ENCODE results near the gene CSNK1E. TPM values are rescaled to one million over a fixed set of nuclear protein-coding genes. Genes with fewer than 3 reads are reported as not detected.

The CSNK1E gene
- total RNA-seq, 1 donor from 2014 or later, result 101 TPM

DNA sequence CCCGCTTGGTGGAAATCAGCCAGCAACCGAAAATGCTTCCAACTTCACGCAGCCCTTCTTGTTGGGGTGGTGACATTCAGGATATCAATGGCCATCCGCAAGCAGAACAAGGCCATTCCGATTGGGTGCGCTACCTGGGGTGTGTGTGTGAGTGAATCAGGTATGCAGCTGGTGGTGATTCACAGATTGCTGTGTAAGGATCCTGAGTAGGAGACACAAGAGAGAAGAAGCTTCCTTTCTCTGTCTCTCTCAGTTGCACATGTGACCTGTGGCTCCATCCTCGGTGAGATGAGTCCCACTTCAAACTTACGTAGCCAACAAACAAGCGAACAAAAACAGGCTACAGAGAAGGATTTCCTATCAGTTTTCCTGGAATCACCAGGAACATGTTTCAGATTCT lies 34.8 kb downstream of the CSNK1E start:
- DNase-seq (ENCODE audit: low read depth in 2 of 2), result no peak

DNA sequence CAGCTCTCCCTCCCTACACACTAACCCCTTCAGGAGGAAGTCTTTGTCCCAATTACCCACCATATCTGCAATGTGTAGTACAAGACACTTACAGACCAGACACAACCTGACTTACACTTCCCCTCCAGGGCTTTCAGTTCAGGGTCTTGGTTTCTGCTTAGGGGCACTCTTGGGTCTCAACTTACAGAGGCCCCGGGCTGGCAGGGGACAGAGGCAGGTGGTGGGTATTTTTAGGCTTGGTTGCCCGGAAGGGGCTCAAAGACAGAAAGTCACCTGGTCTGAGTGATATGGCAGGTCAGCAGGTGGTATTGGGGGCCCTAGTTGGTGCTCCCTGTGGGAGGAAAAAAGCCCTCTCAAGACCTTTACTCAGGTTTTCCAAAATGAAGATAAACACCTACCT lies 41.1 kb downstream of the CSNK1E start:
- DNase-seq (ENCODE audit: low read depth in 2 of 2), result no peak

DNA sequence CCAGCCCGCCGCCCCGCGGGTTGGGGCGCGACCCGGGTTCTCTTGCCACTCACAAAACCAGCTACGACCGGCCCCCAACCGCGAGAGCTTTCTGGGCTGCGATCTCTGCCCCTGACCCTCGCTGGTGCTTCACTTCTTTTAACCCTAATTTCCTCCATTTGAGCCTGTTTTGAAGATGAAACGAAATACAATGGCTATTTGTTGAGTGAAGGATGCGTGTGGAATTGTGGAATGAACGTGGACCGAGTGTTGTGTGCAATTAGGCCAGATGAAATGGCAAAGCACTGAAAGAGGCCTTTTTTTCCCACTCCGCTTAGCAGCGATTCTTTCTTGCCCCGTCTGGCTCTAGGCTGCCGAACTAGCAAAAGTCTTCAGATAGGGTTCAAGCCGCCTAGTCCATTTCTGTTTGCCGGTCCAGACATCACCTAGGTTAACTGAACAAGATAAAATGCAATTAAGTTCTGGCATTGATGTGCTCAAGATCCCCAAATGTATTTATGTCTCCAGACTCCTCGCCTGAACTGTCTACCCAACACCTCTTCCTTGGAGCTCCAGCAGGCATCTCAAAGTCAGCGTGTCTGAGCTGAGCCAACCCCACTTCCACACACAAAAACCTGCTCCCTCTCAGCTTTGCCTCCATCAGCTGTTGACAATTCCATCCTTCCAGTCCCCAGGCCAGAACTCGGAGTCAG lies 44.0 kb downstream of the CSNK1E start:
- peak in 1 of 2 donors; percentile 38 for DNase-seq (ENCODE audit: low read depth in 2 of 2)

DNA sequence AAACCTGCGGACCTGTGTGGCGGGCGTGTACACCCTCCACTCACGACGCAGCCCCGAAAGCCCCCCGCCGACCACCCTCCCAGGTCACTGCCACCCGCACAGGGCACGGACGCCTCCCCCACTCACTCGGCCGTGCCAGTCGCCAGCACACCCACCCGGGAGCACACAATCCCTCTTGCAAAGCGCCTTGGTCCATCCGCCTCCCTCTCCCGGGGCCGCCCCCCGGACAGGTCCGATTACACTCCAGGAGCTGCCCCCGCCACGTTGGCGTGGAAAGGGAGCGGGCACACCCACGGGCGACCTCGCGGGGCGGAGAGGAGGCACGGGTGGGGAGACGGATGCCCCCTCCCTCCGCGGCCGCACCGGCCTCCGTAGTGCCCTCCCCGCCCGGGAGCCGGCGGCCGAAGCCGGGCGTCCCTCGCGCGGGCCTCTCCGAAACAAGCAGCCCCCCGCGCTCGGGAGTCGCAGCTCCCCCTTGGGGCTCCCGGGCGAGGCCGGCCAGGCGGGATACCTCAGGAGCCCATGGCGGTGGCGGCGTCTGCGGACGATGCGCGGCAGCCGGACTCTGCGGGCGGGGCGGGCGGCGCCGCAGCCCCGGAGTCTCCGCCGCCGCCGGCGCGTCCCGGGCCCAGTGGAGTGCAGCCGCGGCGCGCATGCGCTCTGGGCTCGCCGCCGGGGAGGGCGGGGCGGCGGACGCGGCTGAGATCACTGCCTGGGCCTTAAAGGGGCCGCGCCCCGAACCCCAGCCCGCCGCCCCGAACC lies 44.7 kb downstream of the CSNK1E start, which contains the start of gene TMEM184B:
TSS of gene TMEM184B (minus strand) at position 638 of the 762 bp plus-strand sequence. CDS start 25,049 bp downstream, outside the sequence.
- peak; percentile 74 to 83 for DNase-seq (ENCODE audit: low read depth in 2 of 2)

DNA sequence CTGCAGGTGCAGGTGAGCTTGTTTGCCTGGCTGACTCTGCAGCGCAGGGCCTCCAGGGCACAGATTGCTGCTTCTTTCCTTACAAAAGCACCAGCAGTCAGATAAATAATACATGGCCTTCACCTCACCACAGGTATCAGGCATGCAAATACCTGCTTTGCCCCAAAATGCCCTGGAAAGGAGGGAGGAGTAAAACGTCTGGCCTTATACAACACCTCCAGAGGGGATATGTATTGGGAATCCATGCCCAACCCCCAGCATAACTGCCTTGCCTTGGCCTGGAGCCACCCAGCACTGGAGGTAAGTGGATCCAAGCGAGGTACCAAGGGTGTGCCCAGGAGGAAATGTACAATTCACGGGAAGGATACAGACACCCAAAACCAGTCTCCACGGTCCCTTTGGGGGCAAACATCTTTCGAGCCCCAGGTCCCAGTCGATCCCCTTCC lies 45.3 kb downstream of the CSNK1E start:
- peak in 1 of 2 donors; percentile 36 for DNase-seq (ENCODE audit: low read depth in 2 of 2)

DNA sequence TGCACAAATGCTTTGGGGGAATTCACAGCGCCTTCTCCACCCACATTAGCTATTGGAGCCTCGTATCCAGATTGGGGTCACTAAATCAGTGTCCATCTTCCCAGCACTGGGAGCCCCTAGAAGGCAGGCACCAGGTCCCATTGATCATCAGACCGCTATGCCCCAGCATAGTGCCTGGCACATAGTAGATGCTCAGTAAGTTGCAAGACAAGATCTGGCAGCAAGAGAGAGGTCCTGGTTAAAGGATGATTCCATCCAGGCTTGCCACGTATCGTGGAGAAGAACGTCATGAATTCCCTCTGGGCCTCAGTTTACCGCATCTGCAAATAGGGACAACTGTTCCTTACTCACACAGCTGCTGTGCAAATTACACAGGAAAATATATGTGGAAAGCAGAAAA lies 46.1 kb downstream of the CSNK1E start:
- DNase-seq (ENCODE audit: low read depth in 2 of 2), result no peak

DNA sequence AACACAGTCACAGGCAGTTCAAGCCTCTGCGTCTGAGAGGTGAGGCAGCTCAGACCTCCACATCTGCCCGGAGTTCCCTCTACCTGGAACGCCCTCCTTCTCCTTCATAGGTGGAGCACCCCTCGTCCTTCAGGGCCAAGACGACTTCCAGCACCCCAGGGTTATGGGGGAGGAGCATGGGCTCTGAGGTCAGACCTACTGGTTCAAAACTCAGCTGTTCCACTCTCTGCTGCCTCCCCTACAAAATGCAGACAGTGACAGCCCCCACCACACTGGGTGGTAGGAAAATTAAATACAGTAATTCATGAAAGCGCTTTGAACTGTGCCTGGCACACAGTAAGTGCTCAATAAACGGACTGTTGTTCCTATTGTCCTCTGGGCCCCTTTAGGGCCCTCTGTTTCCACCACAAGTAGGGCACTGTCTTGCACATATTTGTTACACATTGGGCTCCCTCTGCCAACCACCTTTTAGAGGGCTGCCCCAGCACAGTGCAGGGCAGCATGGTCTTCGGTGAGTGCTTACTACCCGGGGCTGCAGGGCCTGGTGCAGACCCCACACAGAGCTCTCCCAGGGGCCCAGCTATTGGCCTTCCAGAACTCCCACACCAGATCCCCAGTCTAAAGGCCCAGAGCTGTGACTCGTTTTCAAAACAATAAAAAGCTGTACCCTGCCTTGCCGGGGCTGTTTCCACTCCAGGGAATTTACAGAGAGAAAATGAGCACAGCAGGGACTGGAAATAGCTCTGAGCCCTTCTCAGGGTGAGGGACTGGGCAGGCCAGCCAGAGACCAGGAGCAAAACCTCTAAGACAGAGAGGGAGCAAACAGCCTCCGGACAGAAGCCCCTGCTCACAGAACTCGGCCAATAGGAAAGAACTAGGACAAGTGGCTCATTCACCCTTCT lies 46.9 kb downstream of the CSNK1E start:
- DNase-seq (ENCODE audit: low read depth in 2 of 2), result no peak

DNA sequence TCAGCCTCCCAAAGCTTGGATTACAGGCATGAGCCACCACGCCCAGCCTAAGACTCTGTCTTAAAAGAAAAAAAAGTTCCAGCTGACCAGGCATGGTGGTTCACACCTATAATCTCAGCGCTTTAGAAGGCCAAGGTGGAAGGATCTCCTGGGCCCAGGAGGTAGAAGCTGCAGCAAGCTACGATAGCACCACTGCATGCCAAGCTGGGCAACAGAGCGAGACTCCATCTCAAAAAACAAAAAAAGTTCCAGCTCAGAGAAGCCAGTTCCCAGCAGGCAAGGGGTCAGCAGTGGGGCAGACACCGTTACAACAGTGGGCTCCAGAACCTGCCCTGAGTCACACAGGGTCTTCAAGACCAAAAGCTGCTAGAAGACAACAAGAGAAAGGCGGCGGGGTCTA lies 47.8 kb downstream of the CSNK1E start:
- DNase-seq (ENCODE audit: low read depth in 2 of 2), result no peak

DNA sequence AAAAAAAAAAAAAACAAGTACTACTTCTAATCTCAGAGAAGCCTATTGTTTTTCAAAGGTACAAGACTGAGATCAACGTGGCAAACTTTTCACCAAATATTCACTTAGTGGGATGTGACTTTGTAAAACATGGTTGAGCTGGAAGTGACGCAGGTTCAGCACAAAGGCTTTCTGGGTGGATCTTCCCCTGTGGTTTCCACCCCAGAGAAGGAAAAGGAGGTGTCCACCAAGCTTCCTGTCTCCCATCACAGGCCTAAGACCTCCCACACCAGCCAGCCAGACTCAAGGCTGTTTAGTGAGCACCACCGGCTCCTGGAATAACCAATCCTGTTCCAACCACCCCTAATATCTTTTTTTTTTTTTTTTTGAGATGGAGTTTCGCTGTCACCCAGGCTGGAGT lies 50.1 kb downstream of the CSNK1E start:
- peak; percentile 68 to 93 for DNase-seq (ENCODE audit: low read depth in 2 of 2)

DNA sequence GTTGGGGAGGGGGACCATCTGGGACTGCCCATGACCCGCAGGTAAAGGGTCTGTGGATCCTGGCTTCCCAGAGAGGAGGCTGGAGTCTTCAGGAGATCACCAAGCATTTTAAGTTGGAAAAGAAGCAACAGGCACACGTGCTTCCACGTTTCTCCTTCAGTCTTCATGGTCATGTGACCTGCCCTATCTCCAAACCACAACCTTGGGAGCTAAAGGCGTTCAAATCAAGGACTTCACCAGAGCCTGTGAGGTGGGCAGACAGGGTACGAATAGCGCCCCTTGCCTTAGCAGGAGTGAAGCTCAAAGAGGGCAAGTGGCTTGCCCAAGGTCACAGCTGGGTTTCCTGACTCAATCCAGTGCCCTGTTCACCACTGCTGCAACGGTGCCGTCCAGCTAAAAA lies 51.1 kb downstream of the CSNK1E start:
- DNase-seq (ENCODE audit: low read depth in 2 of 2), result no peak

DNA sequence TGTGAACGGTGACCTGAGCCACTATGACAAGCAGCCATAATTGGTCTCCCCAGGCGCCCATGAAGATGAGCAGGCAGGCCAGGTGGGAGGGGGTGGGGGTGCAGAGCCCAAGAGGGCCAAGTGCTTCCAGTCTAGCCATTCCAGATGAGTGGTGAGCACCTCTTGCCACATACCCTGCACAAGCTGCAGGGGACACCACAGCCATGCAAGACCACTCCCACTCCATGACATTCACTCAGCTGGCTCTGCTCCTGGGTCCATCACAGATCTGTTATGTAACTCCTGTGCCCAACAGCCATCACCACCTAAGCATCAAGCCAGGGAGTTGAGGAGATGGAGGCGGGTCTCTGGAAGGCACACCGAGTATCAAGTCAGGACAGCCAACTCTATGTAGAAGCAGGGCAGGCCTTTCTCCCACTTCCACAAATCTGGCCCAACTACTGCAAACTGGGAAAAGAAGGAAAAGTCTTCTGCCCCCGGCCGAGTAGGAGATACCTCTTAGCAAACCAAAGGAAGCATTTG lies 52.9 kb downstream of the CSNK1E start:
- DNase-seq (ENCODE audit: low read depth in 2 of 2), result no peak

DNA sequence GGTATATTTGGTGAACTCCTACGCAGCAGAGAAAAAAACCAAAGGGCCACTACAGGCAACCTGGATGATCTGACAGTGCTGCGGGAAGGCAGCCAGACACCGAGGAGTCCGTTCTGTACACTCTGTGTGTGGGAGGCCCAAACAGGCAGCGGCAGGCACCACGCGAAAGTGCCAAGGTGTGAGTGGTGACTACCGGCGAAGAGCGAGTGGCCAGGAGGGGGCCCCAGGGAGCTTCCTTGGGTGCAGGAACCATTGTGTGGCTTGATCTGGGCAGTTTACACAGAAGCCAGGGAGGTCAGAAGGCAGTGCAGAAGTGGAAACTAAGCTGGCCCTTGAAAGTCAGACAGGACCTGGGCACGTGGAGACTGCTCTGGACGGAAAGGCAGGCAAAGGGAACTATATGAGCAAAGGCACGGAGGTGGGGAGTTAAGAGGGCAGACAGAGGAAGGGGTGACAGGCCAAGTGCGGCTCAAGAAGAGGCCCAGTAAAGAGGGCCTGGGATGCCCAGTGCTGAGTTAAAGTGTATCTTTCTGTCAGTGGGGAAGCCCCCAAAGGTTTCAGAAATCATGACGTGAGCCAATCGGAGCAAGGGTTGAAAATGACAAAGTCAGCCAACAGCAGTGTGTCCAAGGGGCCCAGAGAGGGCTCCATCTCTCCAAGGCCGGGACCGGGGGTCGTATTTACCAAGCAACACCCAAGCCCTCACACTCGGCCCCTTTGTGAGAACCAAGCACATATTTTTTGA lies 55.0 kb downstream of the CSNK1E start:
- DNase-seq (ENCODE audit: low read depth in 2 of 2), result peak; percentile 49

DNA sequence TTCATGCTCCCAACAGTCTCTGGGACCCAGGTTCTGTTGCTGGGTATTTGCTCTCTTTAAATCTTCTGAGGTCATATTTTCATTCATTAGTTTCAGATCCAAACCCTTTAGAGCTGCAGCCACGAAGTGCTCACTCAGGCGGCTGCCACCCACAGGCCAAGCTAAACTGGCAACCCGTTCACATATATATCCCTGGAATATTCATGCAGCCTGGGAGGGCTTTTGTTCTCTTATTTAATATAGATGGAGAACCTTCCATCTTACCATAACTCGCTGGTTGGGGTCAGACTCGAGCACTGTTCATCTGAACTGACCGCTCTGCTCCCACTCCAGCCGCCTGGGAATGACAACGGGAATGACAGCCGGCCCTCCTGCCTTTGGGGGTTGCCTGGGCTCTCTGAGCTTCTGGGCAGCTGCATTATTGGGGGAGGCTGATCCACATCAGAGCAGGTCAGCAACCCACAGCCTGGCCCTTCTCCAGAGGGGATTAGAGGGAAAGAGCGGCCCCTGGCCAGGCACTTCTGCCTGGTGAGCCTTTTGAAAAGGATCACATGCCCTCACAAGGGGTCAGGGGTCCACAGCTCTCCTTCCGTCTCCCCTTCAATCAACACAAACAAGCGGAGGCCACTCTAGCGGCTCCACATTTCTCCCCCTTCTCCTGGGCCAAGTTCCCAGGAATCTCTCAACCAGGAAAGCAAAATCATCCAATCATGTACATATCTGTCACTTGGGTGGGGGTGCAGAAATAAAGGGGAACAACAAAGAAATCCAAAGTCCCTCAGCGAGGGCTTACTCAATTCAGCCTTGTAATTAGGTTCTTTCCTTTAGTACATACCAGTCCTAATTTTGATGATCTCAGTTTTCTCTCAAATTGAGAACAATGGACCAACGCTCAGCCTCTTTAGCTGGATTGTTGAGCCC lies 56.2 kb downstream of the CSNK1E start:
- DNase-seq (ENCODE audit: low read depth in 2 of 2), result no peak

DNA sequence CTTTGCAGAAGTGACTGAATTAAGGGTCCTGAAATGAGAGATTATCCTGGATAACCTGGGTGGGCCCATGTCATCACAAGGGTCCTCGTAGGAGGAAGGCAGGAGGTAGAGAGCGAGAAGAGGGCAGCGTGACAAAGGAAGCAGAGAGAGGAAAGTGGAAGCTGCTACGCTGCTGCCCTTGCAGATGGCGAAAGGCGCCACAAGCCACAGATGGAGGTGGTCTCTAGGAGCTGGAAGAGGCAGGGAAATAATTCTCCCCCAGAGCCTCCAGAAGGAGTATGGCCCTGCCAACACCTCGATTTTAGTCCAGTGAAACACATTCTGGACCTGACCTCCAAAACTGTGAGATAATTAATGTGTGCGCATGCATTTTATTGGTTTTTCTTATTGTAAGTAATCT lies 57.9 kb downstream of the CSNK1E start:
- DNase-seq (ENCODE audit: low read depth in 2 of 2), result no peak

DNA sequence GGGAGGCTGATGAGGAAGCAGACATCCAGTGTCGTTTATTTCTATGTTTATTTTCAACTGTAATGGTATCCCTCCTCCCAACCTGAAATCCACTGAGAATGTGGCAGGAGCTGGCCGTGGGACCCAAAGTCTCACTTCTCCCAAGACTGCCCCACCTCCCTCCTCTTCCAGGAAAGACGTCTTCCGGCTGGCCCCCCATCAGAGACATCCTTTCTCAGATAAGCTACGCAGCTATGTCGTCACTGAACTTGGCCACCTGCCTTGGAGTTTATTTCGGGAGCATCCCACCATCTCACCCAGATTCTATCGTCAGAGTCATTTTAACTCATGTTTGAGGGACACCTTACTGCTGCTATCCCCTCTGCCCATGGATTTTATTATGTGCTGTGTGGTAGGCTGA lies 58.3 kb downstream of the CSNK1E start:
- peak in 1 of 2 donors; percentile 84 for DNase-seq (ENCODE audit: low read depth in 2 of 2)

DNA sequence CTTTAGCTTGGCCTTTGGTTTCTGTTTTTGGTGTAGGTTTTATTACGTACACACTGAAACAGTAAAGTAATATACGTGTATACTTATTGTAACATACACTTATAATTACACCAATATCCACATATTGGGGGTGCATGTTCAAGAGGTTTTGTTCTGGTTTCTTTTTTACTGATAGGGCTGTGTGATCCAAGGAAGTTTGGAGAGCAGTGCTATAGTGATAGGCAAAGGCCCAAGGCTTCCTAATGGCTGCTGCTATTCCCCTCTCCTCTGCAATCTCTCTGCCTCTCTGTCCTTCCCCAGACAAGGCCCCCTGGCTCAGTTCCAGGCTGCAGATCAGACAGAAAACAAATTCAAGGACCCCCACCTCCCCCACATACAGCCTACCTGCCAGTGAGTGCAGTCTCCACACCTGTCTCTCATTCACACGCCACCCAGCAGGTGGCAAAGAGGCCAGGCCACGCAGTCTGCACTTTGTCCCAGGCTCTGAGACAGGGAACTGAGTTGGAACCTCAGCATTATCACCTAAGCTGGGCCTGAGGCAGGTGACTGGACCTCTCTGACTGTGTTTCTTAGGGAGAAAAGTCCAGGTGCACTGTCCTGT lies 59.5 kb downstream of the CSNK1E start:
- no peak for DNase-seq (ENCODE audit: low read depth in 2 of 2)

DNA sequence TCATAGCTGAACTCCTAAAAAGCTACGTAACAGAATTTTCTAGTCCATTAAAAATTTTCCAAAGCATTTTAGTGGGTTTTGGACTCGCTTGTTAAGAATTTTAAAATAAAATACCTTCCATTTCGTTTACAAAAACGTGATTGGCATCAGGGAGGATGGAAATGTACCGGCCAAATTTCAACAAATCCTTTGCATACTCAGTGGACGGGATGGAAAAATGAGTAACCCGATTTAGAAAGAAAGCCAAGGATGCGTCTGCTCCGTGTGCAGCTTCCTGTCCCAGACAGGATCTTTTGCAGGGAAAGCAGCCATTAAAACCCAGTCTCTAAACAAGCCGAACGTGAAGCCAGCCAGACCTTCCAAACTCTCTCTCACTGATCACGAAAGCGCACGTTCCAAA lies 60.1 kb downstream of the CSNK1E start:
- peak; percentile 71 to 95 for DNase-seq (ENCODE audit: low read depth in 2 of 2)

DNA sequence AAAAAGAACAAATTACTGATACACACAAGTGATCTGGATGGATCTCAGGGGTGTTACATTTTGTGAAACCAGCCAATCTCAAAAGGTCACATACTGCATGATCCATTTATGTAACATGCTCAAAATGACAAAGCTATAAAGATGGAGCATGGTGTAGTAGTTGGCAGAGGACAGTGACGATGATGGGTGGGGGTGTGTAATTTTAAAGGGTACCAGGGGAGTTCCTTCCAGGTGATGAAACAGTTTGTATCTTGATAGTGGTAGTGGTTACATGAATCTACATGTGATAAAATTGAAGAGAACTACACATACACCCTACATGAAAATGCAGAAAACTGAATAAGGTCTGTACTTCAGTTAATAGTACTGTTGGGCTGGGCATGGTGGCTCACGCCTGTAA lies 61.5 kb downstream of the CSNK1E start:
- no peak for DNase-seq (ENCODE audit: low read depth in 2 of 2)

DNA sequence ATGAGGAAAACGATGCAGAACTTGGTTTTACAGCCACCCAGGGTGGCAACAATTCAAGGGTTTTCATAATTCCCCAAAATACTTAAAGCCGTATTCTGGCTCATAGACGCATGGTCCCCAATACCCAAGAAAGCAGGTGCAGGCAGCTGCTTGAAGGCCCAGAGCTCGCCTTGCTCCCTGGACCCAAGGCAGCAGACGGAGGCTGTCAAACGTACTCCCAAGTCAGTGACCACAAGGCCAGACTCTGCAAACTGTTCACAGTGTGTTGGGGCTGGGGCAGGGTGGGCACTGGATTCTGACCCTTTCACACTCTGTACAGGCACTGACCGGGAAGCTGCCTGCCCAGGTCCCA lies 65.9 kb downstream of the CSNK1E start:
- no peak for DNase-seq (ENCODE audit: low read depth in 2 of 2)
